GM12801 (cell line): ENCODE results near the gene ISYNA1.

ENCODE experiments used
- CTCF ChIP-seq: IDR thresholded peaks from one replicate; pipeline ENCODE4 v1.5.1; 2011; ENCODE audit warnings: control low read depth; ENCODE audit not compliant: insufficient read length; ENCODE audit errors: extremely low read depth

ISYNA1 gene

GRCh38 chr19:18385675-18386542, 52.0 kb downstream of the ISYNA1 start, which contains the start of gene GDF15:
TSS of gene GDF15 (plus strand) at chr19:18386158. CDS start at chr19:18386190, 32 bp downstream.
- no peak for TF ChIP-seq CTCF

DNA sequence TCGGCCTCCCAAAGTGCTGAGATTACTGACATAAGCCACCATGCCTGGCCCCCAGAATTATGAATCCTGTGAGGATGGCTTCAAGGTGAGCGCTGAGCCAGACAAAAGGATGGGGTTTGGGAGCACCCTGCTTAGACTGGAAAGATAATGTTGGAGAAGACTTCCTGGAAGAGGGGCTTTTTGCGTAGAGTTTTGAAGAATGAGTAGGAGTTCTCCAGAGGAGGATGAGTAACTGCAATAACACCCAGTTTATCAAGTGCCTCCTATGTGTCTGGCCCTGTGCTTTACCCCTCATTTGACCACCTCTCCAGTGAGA, 52.6 kb downstream of the ISYNA1 start:
- TF ChIP-seq CTCF, result no peak

- TF ChIP-seq CTCF, result no peak
These were observed 53.2 kb downstream of the ISYNA1 start for GRCh38 chr19:18384775-18385174.
